Activated CD8-positive, alpha-beta memory T cell treated with anti-CD3 and anti-CD28 coated beads for 36 hours (primary cell): Measurements from ENCODE around the gene HSD17B2. TPM values are rescaled to one million over a fixed set of nuclear protein-coding genes. Genes with fewer than 3 reads are reported as not detected.

Experiments used
- CTCF ChIA-PET: fragments of 350-600 bp; sonication (Branson Sonifier 250); formaldehyde crosslinking; loops from one replicate; lab custom pipeline; 2021; ENCODE audit warnings: antibody characterized with exemption; lab: Charles Lee
- POLR2A ChIA-PET: fragments of 350-600 bp; sonication (Branson Sonifier 250); formaldehyde crosslinking; loops from one replicate; lab custom pipeline; 2021; ENCODE audit warnings: antibody characterized with exemption; lab: Charles Lee
- total RNA-seq, 2 experiments: library from RNA; stranded (reverse); gene quantifications; one replicate each; pipeline ENCODE4 v1.2.3, GENCODE V29; 2021

The HSD17B2 gene
- total RNA-seq, 2 experiments from 2014 or later: not detected

GRCh38 chr16:82045465-82045864, 10.4 kb downstream of the HSD17B2 start:
- POLR2A ChIA-PET: no interaction called here
- CTCF ChIA-PET: interaction anchor here (0.5 kb wide), 1 partner anchor 24 kb away, joined by 5 read pairs; no protein-coding TSS in a partner anchor

DNA sequence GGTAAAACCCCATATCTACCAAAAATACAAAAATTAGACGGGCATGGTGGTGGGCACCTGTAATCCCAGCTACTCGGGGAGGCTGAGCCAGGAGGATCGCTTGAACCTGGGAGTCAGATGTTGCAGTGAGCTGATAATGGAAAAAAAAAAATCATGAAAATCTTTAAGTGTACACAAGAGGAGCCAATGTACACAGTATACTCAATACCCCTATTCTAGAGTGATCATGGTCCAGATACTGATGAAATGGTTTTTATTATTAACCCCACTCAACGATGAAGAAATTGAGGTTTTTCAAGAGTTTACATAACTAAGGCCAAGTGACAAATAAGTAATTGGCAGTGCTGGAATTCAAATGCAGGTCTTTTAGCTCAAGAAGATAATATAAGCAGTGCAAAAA, 11.5 kb downstream of the HSD17B2 start:
- ChIA-PET CTCF (no interaction called here), POLR2A (no interaction called here)

DNA sequence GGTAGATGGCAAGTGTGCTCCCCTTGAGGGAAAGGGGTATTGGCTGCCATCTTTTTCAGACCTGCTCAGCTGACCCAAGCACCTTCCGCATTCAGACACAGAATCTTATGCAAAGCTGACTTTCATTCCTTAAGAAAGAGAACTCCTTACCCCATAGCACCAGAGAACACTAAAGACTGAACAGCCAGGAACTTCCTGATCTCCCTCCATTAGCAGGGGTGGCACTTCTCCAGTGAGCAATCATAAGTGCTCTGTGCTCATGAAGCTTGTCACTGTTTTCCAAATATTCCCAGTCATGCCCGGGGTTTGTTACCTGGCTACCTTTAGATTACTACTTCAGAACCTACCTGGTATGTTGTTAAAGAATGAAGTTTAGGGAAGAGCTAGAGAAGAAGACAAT, 11.9 kb downstream of the HSD17B2 start:
- ChIA-PET CTCF (no interaction called here), POLR2A (no interaction called here)

DNA sequence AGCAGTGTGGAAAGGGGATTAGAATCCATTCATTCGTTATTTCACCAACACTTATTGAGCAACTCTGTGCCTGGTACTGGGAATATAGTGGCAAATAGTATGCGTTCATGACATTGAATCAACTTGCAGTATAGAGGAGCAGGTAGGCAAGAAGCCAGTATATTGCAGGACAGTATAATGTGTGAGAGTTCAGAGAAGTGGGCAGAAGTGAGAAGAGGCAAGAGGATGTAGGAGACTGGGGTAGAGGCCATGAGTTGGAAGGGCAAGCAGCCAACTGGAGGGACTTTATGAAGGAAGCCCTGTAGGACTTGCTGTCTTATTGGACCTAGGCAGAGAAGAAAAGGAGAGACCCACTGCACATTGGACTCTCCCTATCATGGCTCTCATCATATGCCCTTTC, 12.3 kb downstream of the HSD17B2 start:
- ChIA-PET CTCF (no interaction called here), POLR2A (no interaction called here)

GRCh38 chr16:82047787-82048186, 12.7 kb downstream of the HSD17B2 start:
- POLR2A ChIA-PET: no interaction called here
- CTCF ChIA-PET: no interaction called here

DNA sequence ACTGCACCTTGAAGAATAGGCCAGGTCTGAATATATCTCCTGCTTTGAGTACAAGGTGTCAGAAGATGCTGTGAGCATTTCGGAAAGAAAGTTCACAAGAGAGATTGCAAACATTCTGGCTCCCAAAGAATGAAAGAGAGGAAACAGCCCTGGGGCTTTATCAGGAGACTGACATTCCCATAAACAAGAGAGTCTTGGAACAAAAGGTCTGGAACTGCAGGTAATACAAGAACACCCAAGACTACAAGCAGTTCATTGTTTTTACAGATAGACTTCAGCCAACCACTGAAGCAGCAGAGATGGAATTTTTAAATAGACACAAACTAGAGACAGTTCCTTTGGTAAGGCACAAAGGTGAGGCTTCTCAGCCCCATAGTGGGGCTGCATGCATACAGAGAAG, 14.4 kb downstream of the HSD17B2 start:
- ChIA-PET CTCF (no interaction called here), POLR2A (no interaction called here)

- ChIA-PET CTCF (no interaction called here), POLR2A (no interaction called here)
These were observed 15.5 kb downstream of the HSD17B2 start for GRCh38 chr16:82050506-82050905.

GRCh38 chr16:82050909-82051357, 15.9 kb downstream of the HSD17B2 start:
- ChIA-PET CTCF (no interaction called here), POLR2A (no interaction called here)

GRCh38 chr16:82051656-82052055, 16.6 kb downstream of the HSD17B2 start:
- ChIA-PET CTCF (no interaction called here), POLR2A (no interaction called here)

GRCh38 chr16:82055117-82055516, 20.1 kb downstream of the HSD17B2 start:
- ChIA-PET POLR2A (no interaction called here), CTCF (no interaction called here)

GRCh38 chr16:82055728-82056549, 20.9 kb downstream of the HSD17B2 start:
- CTCF ChIA-PET: no interaction called here
- POLR2A ChIA-PET: no interaction called here

DNA sequence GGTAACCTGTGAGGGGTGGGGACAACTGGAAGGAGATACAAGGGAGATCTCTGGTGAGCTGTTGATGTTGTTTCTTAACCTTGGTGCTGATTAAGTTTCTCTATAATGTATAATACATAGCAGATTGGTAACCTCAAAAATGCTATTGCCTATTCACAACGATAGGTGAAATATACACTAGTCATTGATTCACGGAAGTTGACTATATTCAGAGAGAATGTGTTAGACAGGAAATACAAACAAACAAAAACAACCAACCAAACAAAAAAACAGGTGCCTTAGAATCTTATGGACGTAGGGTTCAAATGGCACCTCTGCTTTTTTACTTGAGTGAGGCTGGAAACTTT, 21.5 kb downstream of the HSD17B2 start:
- ChIA-PET POLR2A (no interaction called here), CTCF (no interaction called here)

DNA sequence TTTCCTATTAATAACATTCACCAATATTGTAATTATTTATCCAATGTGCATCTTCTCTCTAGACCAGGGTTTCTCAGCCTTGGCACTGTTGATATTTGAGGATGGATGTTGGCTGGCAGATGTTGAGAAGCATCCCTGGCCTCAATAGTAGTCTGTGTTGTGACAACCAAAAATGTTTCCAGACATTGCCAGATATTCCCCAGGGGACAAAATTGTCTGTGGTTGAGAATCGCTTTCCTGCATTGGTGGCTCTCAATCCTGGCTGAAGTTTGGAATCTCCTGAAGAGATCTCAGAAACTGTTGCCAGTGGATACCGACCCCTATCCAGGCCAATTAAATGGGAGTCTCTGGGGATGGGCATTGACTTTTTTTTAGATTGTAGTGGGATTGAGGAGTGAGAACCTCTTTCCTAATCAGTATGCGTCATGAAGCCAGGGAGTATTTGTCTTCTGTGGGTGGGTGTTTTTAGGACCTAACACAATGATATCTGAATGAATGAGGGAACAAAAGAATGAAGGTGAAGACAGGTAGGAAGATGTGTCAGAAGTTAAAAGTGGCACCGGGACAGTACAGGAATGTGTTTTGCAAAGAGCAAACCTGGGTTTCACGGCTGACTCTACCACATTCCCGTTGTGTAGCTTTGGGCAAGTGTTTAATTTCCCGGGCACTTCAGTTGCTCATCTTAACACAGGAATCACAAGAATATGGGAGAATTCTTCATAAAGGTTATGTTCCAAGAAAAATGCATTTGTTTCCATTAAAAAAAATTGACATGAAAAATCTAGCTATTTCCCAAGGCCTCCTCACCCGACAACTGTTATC, 24.3 kb downstream of the HSD17B2 start:
- ChIA-PET CTCF (interaction anchor here (0.5 kb wide), 1 partner anchor 1350 kb away, joined by 3 read pairs; no protein-coding TSS in a partner anchor), POLR2A (no interaction called here)

DNA sequence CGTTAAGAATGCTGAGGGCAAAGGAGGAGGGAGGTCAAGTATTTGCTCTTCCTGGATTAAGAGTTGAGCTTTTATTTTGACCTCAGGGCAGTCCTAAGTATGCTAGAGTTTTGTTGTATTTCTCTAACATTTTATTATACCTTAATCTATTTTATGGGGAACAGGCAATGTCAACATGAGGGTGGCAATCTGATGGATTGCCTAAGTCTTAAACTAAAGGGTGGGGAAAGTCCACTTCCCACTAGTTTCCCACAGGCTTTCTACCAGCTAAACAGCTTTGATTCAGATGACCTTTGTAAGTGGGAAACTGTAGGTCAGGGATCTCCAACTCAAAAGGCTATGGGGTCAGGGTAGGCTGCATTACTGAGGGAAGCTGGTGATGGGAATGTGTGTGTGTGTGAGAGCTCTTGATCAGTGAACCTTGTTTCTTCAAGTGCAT, 24.9 kb downstream of the HSD17B2 start:
- CTCF ChIA-PET: interaction anchor here (0.5 kb wide), 1 partner anchor 1351 kb away, joined by 3 read pairs; no protein-coding TSS in a partner anchor
- POLR2A ChIA-PET: no interaction called here

GRCh38 chr16:82061861-82062525, 26.9 kb downstream of the HSD17B2 start:
- POLR2A ChIA-PET: no interaction called here
- CTCF ChIA-PET: interaction anchor here (0.5 to 1.1 kb wide), 2 partner anchors 168 to 233 kb away, joined by 3 to 5 read pairs; no protein-coding TSS in a partner anchor

GRCh38 chr16:82062645-82063058, 27.6 kb downstream of the HSD17B2 start:
- POLR2A ChIA-PET: no interaction called here
- CTCF ChIA-PET: no interaction called here

- POLR2A ChIA-PET: no interaction called here
- CTCF ChIA-PET: no interaction called here
These were observed 28.5 kb downstream of the HSD17B2 start for GRCh38 chr16:82063456-82064082.

GRCh38 chr16:82067042-82067803, 32.2 kb downstream of the HSD17B2 start:
- ChIA-PET POLR2A (no interaction called here), CTCF (no interaction called here)
